Measurements from ENCODE around the gene TSPAN15.
A peak's percentile ranks its signal among the peaks of the same experiment; 100 is the strongest.

The TSPAN15 gene

DNA sequence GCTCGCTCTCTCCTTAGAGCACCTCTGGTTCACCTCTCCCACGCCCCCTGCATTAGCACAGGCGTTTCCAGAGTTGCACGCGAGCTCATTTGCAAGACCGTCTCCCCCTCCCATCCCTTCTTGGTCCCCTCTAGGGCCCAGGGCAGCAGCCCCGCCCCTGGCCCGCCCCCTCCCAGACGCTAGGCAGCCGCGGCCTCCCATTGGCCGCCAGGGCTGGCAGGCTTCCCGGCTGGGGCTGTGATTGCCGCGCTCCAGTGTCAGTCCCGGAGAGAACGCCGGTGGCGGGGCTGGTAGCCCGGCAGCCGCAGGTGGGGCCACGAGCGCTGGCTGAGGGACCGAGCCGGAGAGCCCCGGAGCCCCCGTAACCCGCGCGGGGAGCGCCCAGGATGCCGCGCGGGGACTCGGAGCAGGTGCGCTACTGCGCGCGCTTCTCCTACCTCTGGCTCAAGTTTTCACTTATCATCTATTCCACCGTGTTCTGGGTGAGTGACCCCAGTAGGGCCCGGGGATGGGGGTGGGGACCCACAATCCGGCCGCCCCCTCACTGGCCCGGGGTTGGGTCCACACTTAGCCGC is at the start of gene TSPAN15:
Gene TSPAN15, plus strand, starts transcription at position 257 of the 575 bp plus-strand sequence. Its CDS starts 130 bp downstream, at position 387.
- peaks cover 14% of the 10 kb centered on the region for H3K4me1 ChIP-seq (ENCODE audit: insufficient read depth, low read length, poor library complexity, severe bottlenecking)
- TF ChIP-seq, protein P1, sequence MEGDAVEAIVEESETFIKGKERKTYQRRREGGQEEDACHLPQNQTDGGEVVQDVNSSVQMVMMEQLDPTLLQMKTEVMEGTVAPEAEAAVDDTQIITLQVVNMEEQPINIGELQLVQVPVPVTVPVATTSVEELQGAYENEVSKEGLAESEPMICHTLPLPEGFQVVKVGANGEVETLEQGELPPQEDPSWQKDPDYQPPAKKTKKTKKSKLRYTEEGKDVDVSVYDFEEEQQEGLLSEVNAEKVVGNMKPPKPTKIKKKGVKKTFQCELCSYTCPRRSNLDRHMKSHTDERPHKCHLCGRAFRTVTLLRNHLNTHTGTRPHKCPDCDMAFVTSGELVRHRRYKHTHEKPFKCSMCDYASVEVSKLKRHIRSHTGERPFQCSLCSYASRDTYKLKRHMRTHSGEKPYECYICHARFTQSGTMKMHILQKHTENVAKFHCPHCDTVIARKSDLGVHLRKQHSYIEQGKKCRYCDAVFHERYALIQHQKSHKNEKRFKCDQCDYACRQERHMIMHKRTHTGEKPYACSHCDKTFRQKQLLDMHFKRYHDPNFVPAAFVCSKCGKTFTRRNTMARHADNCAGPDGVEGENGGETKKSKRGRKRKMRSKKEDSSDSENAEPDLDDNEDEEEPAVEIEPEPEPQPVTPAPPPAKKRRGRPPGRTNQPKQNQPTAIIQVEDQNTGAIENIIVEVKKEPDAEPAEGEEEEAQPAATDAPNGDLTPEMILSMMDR (conservative IDR thresholded peaks at IDR 0.05; ENCODE audit: low read length), result no peak
- no peak for TF ChIP-seq EZH2phosphoT487 (IDR thresholded peaks at IDR 0.05; ENCODE audit: borderline replicate concordance)

DNA sequence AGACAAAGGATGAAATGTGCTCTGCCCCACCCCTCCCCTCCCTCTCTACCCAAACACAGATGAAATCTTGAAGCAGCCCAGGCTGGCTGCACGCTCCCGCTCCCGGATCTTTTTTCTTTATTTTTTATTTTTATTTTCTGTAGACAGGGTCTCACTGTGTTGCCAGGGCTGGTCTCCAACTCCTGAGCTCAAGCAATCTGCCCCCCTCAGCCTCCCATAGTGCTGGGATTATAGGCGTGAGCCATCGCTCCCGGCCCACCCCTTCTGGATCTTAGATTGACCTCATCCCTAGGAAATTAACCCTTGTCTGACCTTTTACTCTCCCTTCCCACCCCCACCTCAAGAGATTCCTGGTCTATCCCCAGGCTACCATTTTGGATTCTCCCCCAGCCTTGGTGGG is 48.9 kb upstream of the TSPAN15 start:
- Histone ChIP-seq H3K4me2 (ENCODE audit: low read depth, low read length, poor library complexity, severe bottlenecking) (no peak overlapping the region), H3K36me3 (ENCODE audit: insufficient read depth, low read length) (peaks cover 44% of the 10 kb centered on the region; the same call in 1 of the 2 replicates), H3K79me2 (ENCODE audit: insufficient read depth, low read length) (no peaks in the 10 kb centered on the region), H2AFZ (ENCODE audit: low read length) (no peak overlapping the region), H3K4me1 (ENCODE audit: insufficient read depth, low read length, poor library complexity, severe bottlenecking) (no peaks in the 10 kb centered on the region), H3K4me3 (ENCODE audit: low read length, poor library complexity, severe bottlenecking) (no peak overlapping the region), H4K20me1 (ENCODE audit: insufficient read depth, low read length, poor library complexity, severe bottlenecking) (no peaks in the 10 kb centered on the region), H3K9me3 (ENCODE audit: insufficient read depth, low read depth, low read length) (no peaks in the 10 kb centered on the region), H3K9me2 (replicated peaks; ENCODE audit: low read depth, low read length) (no peaks in the 10 kb centered on the region), H3K27me3 (ENCODE audit: insufficient read depth, low read length, poor library complexity, severe bottlenecking) (no peaks in the 10 kb centered on the region), H3F3A (ENCODE audit: low read depth) (no peaks in the 10 kb centered on the region), H3K9ac (ENCODE audit: low read depth, low read length, poor library complexity, severe bottlenecking) (no peak overlapping the region)
- TF ChIP-seq EZH2phosphoT487 (IDR thresholded peaks at IDR 0.05; ENCODE audit: borderline replicate concordance), result no peak
- TF ChIP-seq, protein P1 (conservative IDR thresholded peaks at IDR 0.05; ENCODE audit: low read length), result no peak

More for the DNA sequence above, at the start of gene TSPAN15:
- H3K9ac ChIP-seq (ENCODE audit: low read depth, low read length, poor library complexity, severe bottlenecking), result no peak within 1 kb of the TSS
- H4K20me1 ChIP-seq (ENCODE audit: insufficient read depth, low read length, poor library complexity, severe bottlenecking), result no peaks in the 10 kb centered on the region
- H3K4me3 ChIP-seq (ENCODE audit: low read length, poor library complexity, severe bottlenecking), result peak within 1 kb of the TSS; percentile 60
- no peaks in the 10 kb centered on the region for H3K36me3 ChIP-seq (ENCODE audit: insufficient read depth, low read length)
- H3K27me3 ChIP-seq (ENCODE audit: insufficient read depth, low read length, poor library complexity, severe bottlenecking), result no peaks in the 10 kb centered on the region
- no peaks in the 10 kb centered on the region for H3K9me2 ChIP-seq (replicated peaks; ENCODE audit: low read depth, low read length)
- H3K79me2 ChIP-seq (ENCODE audit: insufficient read depth, low read length), result no peaks in the 10 kb centered on the region
- peak within 1 kb of the TSS; percentile 72 for H2AFZ ChIP-seq (ENCODE audit: low read length)
- H3K9me3 ChIP-seq (ENCODE audit: insufficient read depth, low read depth, low read length), result no peaks in the 10 kb centered on the region
- H3K4me2 ChIP-seq (ENCODE audit: low read depth, low read length, poor library complexity, severe bottlenecking), result peak within 1 kb of the TSS; percentile 52
- no peaks in the 10 kb centered on the region for H3F3A ChIP-seq (ENCODE audit: low read depth)

DNA sequence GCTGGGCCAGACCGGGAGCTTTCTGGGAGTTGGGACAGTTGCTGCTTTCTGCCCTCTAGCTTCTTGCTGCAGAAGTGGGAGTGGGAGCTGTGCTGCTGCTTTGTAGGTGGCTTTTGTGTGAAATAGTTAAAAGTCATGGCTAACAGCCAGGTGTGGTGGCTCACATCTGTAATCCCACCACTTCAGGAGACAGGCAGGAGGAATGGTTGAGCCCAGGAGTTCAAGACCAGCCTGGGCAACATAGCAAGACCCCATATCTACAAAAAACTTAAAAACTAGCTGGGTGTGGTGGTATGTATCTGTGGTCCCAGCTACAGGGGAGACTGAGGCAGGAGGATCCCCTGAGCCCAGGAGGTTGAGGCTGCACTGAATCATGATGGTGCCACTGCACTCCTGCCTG is 48.2 kb upstream of the TSPAN15 start:
- Histone ChIP-seq H3K79me2 (ENCODE audit: insufficient read depth, low read length) (no peaks in the 10 kb centered on the region), H3K4me3 (ENCODE audit: low read length, poor library complexity, severe bottlenecking) (no peak overlapping the region), H3F3A (ENCODE audit: low read depth) (no peaks in the 10 kb centered on the region), H3K9me3 (ENCODE audit: insufficient read depth, low read depth, low read length) (no peaks in the 10 kb centered on the region), H3K36me3 (ENCODE audit: insufficient read depth, low read length) (peaks cover 40% of the 10 kb centered on the region; the same call in 1 of the 2 replicates), H3K9ac (ENCODE audit: low read depth, low read length, poor library complexity, severe bottlenecking) (no peak overlapping the region), H3K27me3 (ENCODE audit: insufficient read depth, low read length, poor library complexity, severe bottlenecking) (no peaks in the 10 kb centered on the region), H3K9me2 (replicated peaks; ENCODE audit: low read depth, low read length) (no peaks in the 10 kb centered on the region), H3K4me2 (ENCODE audit: low read depth, low read length, poor library complexity, severe bottlenecking) (no peak overlapping the region), H3K4me1 (ENCODE audit: insufficient read depth, low read length, poor library complexity, severe bottlenecking) (peaks cover 3% of the 10 kb centered on the region), H2AFZ (ENCODE audit: low read length) (no peak overlapping the region), H4K20me1 (ENCODE audit: insufficient read depth, low read length, poor library complexity, severe bottlenecking) (no peaks in the 10 kb centered on the region)
- TF ChIP-seq, protein P1 (conservative IDR thresholded peaks at IDR 0.05; ENCODE audit: low read length), result no peak
- TF ChIP-seq EZH2phosphoT487 (IDR thresholded peaks at IDR 0.05; ENCODE audit: borderline replicate concordance), result no peak
